Measurements from ENCODE around the gene CNIH2.

GRCh38 chr11:66330931-66331330 is 53.0 kb downstream of the CNIH2 start:
- no peak for TF ChIP-seq CTCF (IDR thresholded peaks at IDR 0.05; ENCODE audit: control extremely low read depth in 1 of 3, insufficient read depth in 1 of 3, low read depth in 1 of 3, low read length in 3 of 3)
- TF ChIP-seq MAFK (IDR thresholded peaks at IDR 0.05; ENCODE audit: low read depth, low read length), result no peak
- TF ChIP-seq GTF2F1 (IDR thresholded peaks at IDR 0.05; ENCODE audit: borderline replicate concordance, low read depth, low read length), result no peak
- TF ChIP-seq RXRA (IDR thresholded peaks at IDR 0.05; ENCODE audit: insufficient read depth, low read depth, low read length), result no peak
- TF ChIP-seq EZH2 (IDR thresholded peaks at IDR 0.05; ENCODE audit: low read depth, low read length, severe bottlenecking), result no peak
- TF ChIP-seq CREB1 (IDR thresholded peaks at IDR 0.05), result no peak
- TF ChIP-seq CBX8 (IDR thresholded peaks at IDR 0.05; ENCODE audit: borderline replicate concordance, low read depth, low read length), result no peak
- TF ChIP-seq JUND (IDR thresholded peaks at IDR 0.05; ENCODE audit: low read length), result no peak
- TF ChIP-seq TAF1 (IDR thresholded peaks at IDR 0.05; ENCODE audit: low read depth, low read length), result no peak
- no peak for TF ChIP-seq POLR2AphosphoS5 (IDR thresholded peaks at IDR 0.05; ENCODE audit: low read depth, low read length)
- TF ChIP-seq ATF2 (IDR thresholded peaks at IDR 0.05; ENCODE audit: low read length), result no peak
- TF ChIP-seq POLR2A (IDR thresholded peaks at IDR 0.05; ENCODE audit: control extremely low read depth in 1 of 2, low read depth in 2 of 2, low read length in 2 of 2), result no peak
- TF ChIP-seq BRCA1 (IDR thresholded peaks at IDR 0.05; ENCODE audit: low read depth, low read length), result no peak
- no peak for TF ChIP-seq ZNF274 (IDR thresholded peaks at IDR 0.05; ENCODE audit: borderline replicate concordance, extremely low read depth, low read length)

All from H1 (cell line).